Measurements from ENCODE around the gene MAGI2.

GRCh38 chr7:78195281-78195680, 1258.2 kb downstream of the MAGI2 start:
- TF ChIP-seq EZH2 (IDR thresholded peaks at IDR 0.05; ENCODE audit: borderline replicate concordance, low read length) (no peak), CTCF (conservative IDR thresholded peaks at IDR 0.05 in 1 of 2, IDR thresholded peaks at IDR 0.05 in 1 of 2; ENCODE audit: extremely low read depth in 1 of 2, insufficient read depth in 1 of 2, low read depth in 1 of 2, low read length in 2 of 2) (no peak)
